HEK293 (cell line): ENCODE measurements around the gene ELAC1.

Experiments
- CTCF ChIP-seq: fragments of 450-650 bp; formaldehyde crosslinking; IDR thresholded peaks from 2 replicates; pipeline ENCODE4 v1.5.1; 2016; ENCODE audit warnings: missing biosample characterization, missing genetic modification characterization
- ELK4 ChIP-seq: IDR thresholded peaks from 2 replicates; pipeline ENCODE4 v1.6.1; 2011; ENCODE audit warnings: mild to moderate bottlenecking, low read depth, low read length, borderline replicate concordance
- ZNF140 ChIP-seq: fragments of 450-650 bp; formaldehyde crosslinking; IDR thresholded peaks from 2 replicates; pipeline ENCODE4 v1.5.1; 2016; ENCODE audit warnings: missing biosample characterization, missing genetic modification characterization
- ZNF146 ChIP-seq: fragments of 450-650 bp; formaldehyde crosslinking; IDR thresholded peaks from 2 replicates; pipeline ENCODE4 v1.5.1; 2016; ENCODE audit warnings: missing biosample characterization, missing genetic modification characterization
- ZNF24 ChIP-seq: fragments of 450-650 bp; formaldehyde crosslinking; IDR thresholded peaks from 2 replicates; pipeline ENCODE4 v1.5.1; 2016; ENCODE audit warnings: missing biosample characterization, missing genetic modification characterization
- ZNF324 ChIP-seq: fragments of 450-650 bp; formaldehyde crosslinking; IDR thresholded peaks from 2 replicates; pipeline ENCODE4 v1.5.1; 2016; ENCODE audit warnings: missing biosample characterization, missing genetic modification characterization
- TF ChIP-seq, protein P1 (sequence below): fragments of 450-650 bp; formaldehyde crosslinking; IDR thresholded peaks from 2 replicates; pipeline ENCODE4 v1.5.1; 2016; ENCODE audit warnings: missing biosample characterization, missing genetic modification characterization

DNA sequence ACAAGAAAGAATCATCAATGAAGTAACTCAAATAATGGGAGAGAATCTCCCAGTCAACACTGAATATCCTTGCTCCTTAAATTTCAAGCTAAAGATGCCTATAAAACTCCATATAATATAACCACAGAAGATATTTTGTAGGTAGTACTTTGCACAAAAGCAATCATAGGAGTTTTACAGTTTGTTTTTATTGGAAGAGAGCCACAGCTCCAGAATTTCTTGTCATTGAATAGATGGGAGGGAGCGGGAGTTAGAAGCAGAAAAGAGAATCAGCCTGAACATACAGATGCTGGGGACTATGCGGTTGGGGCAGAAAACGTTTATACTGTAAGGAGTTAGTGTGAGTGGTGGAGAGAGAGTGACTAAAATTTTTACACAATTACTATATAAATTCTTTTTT is 43.9 kb downstream of the ELAC1 start:
- TF ChIP-seq CTCF (tag by site-specific recombination) (no peak), ELK4 (no peak), ZNF146 (no peak), ZNF24 (tag by site-specific recombination) (no peak), ZNF140 (tag by site-specific recombination) (no peak), ZNF324 (tag by site-specific recombination) (no peak)
- TF ChIP-seq, protein P1, sequence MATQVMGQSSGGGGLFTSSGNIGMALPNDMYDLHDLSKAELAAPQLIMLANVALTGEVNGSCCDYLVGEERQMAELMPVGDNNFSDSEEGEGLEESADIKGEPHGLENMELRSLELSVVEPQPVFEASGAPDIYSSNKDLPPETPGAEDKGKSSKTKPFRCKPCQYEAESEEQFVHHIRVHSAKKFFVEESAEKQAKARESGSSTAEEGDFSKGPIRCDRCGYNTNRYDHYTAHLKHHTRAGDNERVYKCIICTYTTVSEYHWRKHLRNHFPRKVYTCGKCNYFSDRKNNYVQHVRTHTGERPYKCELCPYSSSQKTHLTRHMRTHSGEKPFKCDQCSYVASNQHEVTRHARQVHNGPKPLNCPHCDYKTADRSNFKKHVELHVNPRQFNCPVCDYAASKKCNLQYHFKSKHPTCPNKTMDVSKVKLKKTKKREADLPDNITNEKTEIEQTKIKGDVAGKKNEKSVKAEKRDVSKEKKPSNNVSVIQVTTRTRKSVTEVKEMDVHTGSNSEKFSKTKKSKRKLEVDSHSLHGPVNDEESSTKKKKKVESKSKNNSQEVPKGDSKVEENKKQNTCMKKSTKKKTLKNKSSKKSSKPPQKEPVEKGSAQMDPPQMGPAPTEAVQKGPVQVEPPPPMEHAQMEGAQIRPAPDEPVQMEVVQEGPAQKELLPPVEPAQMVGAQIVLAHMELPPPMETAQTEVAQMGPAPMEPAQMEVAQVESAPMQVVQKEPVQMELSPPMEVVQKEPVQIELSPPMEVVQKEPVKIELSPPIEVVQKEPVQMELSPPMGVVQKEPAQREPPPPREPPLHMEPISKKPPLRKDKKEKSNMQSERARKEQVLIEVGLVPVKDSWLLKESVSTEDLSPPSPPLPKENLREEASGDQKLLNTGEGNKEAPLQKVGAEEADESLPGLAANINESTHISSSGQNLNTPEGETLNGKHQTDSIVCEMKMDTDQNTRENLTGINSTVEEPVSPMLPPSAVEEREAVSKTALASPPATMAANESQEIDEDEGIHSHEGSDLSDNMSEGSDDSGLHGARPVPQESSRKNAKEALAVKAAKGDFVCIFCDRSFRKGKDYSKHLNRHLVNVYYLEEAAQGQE (tag by site-specific recombination): no peak
